OCI-LY3 (cell line): ENCODE results near the gene FSTL5.

Source experiments
- EZH2phosphoT487 ChIP-seq: fragments of 200-600 bp; shearing (Covaris generic); IDR thresholded peaks from 2 replicates; pipeline ENCODE4 v1.6.1; 2018; ENCODE audit warnings: antibody characterized with exemption, mixed run types, low read depth
- TF ChIP-seq, protein P1 (sequence below): fragments of 200-600, 300-600 bp; sonication (generic); IDR thresholded peaks from 2 replicates; pipeline ENCODE4 v1.5.1; 2014; ENCODE audit warnings: antibody characterized with exemption, low read length, low read depth

DNA sequence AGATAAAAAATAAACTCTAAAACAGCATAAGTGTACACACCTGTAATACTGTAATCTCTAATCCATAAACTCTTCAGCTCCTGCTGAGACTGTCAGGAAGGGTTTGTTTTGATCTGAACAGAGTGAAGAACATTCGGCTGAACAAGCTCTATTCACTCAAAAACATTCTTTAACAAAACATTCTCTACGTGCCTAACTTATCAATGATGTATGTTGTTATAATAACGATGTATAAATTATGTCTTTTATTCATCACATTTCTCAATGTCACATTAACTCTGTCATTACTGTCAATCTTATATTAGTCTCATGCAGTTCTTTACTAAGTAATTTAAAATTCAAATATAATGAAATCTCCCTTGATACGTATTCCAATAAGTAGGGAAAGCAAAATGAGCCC lies 280.6 kb downstream of the FSTL5 start:
- TF ChIP-seq, protein P1, sequence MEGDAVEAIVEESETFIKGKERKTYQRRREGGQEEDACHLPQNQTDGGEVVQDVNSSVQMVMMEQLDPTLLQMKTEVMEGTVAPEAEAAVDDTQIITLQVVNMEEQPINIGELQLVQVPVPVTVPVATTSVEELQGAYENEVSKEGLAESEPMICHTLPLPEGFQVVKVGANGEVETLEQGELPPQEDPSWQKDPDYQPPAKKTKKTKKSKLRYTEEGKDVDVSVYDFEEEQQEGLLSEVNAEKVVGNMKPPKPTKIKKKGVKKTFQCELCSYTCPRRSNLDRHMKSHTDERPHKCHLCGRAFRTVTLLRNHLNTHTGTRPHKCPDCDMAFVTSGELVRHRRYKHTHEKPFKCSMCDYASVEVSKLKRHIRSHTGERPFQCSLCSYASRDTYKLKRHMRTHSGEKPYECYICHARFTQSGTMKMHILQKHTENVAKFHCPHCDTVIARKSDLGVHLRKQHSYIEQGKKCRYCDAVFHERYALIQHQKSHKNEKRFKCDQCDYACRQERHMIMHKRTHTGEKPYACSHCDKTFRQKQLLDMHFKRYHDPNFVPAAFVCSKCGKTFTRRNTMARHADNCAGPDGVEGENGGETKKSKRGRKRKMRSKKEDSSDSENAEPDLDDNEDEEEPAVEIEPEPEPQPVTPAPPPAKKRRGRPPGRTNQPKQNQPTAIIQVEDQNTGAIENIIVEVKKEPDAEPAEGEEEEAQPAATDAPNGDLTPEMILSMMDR = no peak
- TF ChIP-seq EZH2phosphoT487 = no peak
